Frontal cortex (tissue), 4 donors: Measurements from ENCODE around the gene TNRC18. TPM values are rescaled to one million over a fixed set of nuclear protein-coding genes. Genes with fewer than 3 reads are reported as not detected.
"Not testable (repeated sequence)": the region's sequence is repeated elsewhere in the genome, so short reads cannot be mapped to it uniquely, and the experiment has no call there.

Source experiments
- DNase-seq, 2 donors: peaks; one replicate each; pipeline ENCODE4 v3.0.0; 2012; ENCODE audit warnings: low spot score in 2 of 2
- FAIRE-seq: peaks from 2 replicates; lab custom pipeline; 2012; peaks lifted over from hg19 to GRCh38; lab: Jason Lieb, UNC
- total RNA-seq: library from RNA; depleted of rRNA; stranded (reverse); fragments of >200 nt; gene quantifications from one replicate; pipeline ENCODE4 v1.2.3, GENCODE V29; 2014
- donor health status: control.
- donor health status: control.
- donor health status: control.

The TNRC18 gene
- total RNA-seq, 1 donor from 2014 or later = 40.8 TPM

GRCh38 chr7:5265320-5266190 is 158.1 kb downstream of the TNRC18 start:
- DNase-seq (no peak), FAIRE-seq (no peak)

- DNase-seq, FAIRE-seq: not testable (repeated sequence)
Observed at GRCh38 chr7:5263066-5263465, 160.6 kb downstream of the TNRC18 start.

GRCh38 chr7:5260530-5261068 is 163.0 kb downstream of the TNRC18 start:
- FAIRE-seq, DNase-seq: not testable (repeated sequence)

Other genes starting within 250 kb of the TNRC18 start
- gene WIPI2, start 233.6 kb downstream of the TNRC18 start, total RNA-seq = 40.4 TPM
- 14.7 TPM for gene SLC29A4, start 140.9 kb downstream of the TNRC18 start, total RNA-seq
- 3.3 TPM for gene FBXL18, start 90.0 kb upstream of the TNRC18 start, total RNA-seq
- gene ACTB, start 106.8 kb upstream of the TNRC18 start, total RNA-seq = 1,494 TPM
- gene FSCN1, start 169.0 kb upstream of the TNRC18 start, total RNA-seq = 199 TPM